Body of pancreas (tissue), 4 donors: ENCODE measurements around the gene RANBP1. TPM values are rescaled to one million over a fixed set of nuclear protein-coding genes. Genes with fewer than 3 reads are reported as not detected.

Experiments
- ATAC-seq: fragments of 150-250 bp; one replicate; pipeline ENCODE4 v1.9.1; 2016
- DNase-seq, 4 donors: peaks; one replicate each; pipeline ENCODE4 v3.0.0-alpha.2; 2019
- H3K27ac ChIP-seq, 4 donors: fragments of 200-600 bp; sonication (generic); 1 replicate in 3 of 4; 2 replicates in 1 of 4; pipeline versions ENCODE4 v1.5.1 to v1.6.1; 2016 to 2019; ENCODE audit warnings: mild to moderate bottlenecking in 1 of 4, mixed read lengths in 1 of 4, moderate library complexity in 1 of 4
- H3K27me3 ChIP-seq, 2 donors: fragments of 200-600 bp; sonication (generic); one replicate each; pipeline ENCODE4 v1.6.0; 2016; ENCODE audit warnings: mild to moderate bottlenecking in 1 of 2
- H3K36me3 ChIP-seq, 2 donors: fragments of 200-600 bp; sonication (generic); replicated peaks in 1 of 2; 2 replicates each; pipeline ENCODE4 v1.5.1; 2016; ENCODE audit warnings: low read depth in 2 of 2; ENCODE audit not compliant: insufficient read depth in 1 of 2
- H3K4me1 ChIP-seq: fragments of 200-600 bp; sonication (generic); one replicate; pipeline ENCODE4 v1.6.0; 2016
- H3K4me3 ChIP-seq, 2 donors: fragments of 200-600 bp; sonication (generic); 1 replicate in 1 of 2; 2 replicates in 1 of 2; pipeline ENCODE4 v1.5.1; 2016 to 2019
- H3K9me3 ChIP-seq, 3 donors: fragments of 200-600 bp; sonication (generic); 1 replicate in 2 of 3; 2 replicates in 1 of 3; pipeline ENCODE4 v1.5.1; 2016
- CTCF ChIP-seq, 7 experiments: fragments of 450-650 bp in 4 of 7; fragments of 200-600 bp in 3 of 7; sonication (generic) in 3 of 7; IDR thresholded peaks; one replicate each; pipeline ENCODE4 v1.5.1; 2016 to 2019; ENCODE audit warnings: antibody characterized with exemption in 7 of 7
- POLR2A ChIP-seq, 3 donors: fragments of 450-650 bp; IDR thresholded peaks; one replicate each; pipeline ENCODE4 v1.6.1; 2016; ENCODE audit warnings: antibody characterized with exemption in 3 of 3, mild to moderate bottlenecking in 2 of 3
- WGBS, 2 donors: methylation state at CpG; one replicate each; pipeline ENCODE4 v1.1.5; 2017; 5-methylcytosine and 5-hydroxymethylcytosine counted together
- intact Hi-C: fragments of 100-400 bp; cut with DNase I; formaldehyde crosslinking; loops from one replicate; pipeline ENCODE4 v1.15.1; 2023
- total RNA-seq, 2 donors: library from RNA; depleted of rRNA; stranded (reverse); fragments of >200 nt; gene quantifications; one replicate each; pipeline ENCODE4 v1.1.0, GENCODE V29; 2016

Gene RANBP1
- total RNA-seq, 2 donors from 2014 or later, result 69.3 to 134 TPM

- Histone ChIP-seq H3K9me3 (no peaks in the 10 kb centered on the region), H3K4me1 (peaks cover 43% of the 10 kb centered on the region), H3K27me3 (no peaks in the 10 kb centered on the region), H3K27ac (peak overlapping the region in 3 of 4 donors; percentile 81 to 94 (median 94)), H3K36me3 (no peaks in the 10 kb centered on the region), H3K4me3 (no peak overlapping the region)
- peak in 3 of 4 donors; percentile 25 to 39 (median 37) for DNase-seq
- no peak for ATAC-seq
- TF ChIP-seq CTCF (IDR thresholded peaks at IDR 0.05), result no peak
- TF ChIP-seq POLR2A (IDR thresholded peaks at IDR 0.05), result no peak
- intact Hi-C loops, result no loop called here
- 77% methylated on average over 3 of the region's 3 CpGs; no CpG with 5 or more reads in 1 of the 2 donors for WGBS, 2 donors
Measured at GRCh38 chr22:20130319-20130718, 14.4 kb downstream of the RANBP1 start.

- Histone ChIP-seq H3K27me3 (no peaks in the 10 kb centered on the region), H3K4me1 (peaks cover 44% of the 10 kb centered on the region), H3K27ac (peak overlapping the region; percentile 81 to 94 (median 88)), H3K4me3 (peak overlapping the region; percentile 70 to 72), H3K36me3 (no peaks in the 10 kb centered on the region), H3K9me3 (no peaks in the 10 kb centered on the region)
- no peak for TF ChIP-seq CTCF (IDR thresholded peaks at IDR 0.05)
- TF ChIP-seq POLR2A (IDR thresholded peaks at IDR 0.05), result peak in 2 of 3 donors; percentile 46 to 49
- intact Hi-C loops, result no loop called here
- DNase-seq (peak; percentile 83 to 88 (median 87)), ATAC-seq (peak; percentile 86)
- 6 to 31% methylated on average over 4 to 55 of the region's 70 CpGs for WGBS, 2 donors
Measured at GRCh38 chr22:20130731-20131596, 15.1 kb downstream of the RANBP1 start.

- Histone ChIP-seq H3K27ac (peak within 1 kb of the TSS; percentile 81 to 94 (median 88)), H3K36me3 (no peaks in the 10 kb centered on the region), H3K9me3 (no peaks in the 10 kb centered on the region), H3K27me3 (no peaks in the 10 kb centered on the region), H3K4me3 (peak within 1 kb of the TSS; percentile 70 to 72), H3K4me1 (peaks cover 47% of the 10 kb centered on the region)
- DNase-seq, result peak in 3 of 4 donors; percentile 39 to 56 (median 40)
- ATAC-seq, result peak; percentile 81
- intact Hi-C loops, result no loop called here
- TF ChIP-seq CTCF (IDR thresholded peaks at IDR 0.05) (no peak), POLR2A (IDR thresholded peaks at IDR 0.05) (no peak)
- 0% methylated on average over 6 of the region's 43 CpGs; no CpG with 5 or more reads in 1 of the 2 donors for WGBS, 2 donors
Measured at GRCh38 chr22:20131597-20131858, 15.6 kb downstream of the RANBP1 start, which contains the start of gene ZDHHC8. ZDHHC8 (plus strand) TSS chr22:20131804; CDS start chr22:20131948, 144 bp downstream.

- Histone ChIP-seq H3K4me1 (peaks cover 47% of the 10 kb centered on the region), H3K27ac (peak overlapping the region in 3 of 4 donors; percentile 57 to 80 (median 72)), H3K27me3 (no peaks in the 10 kb centered on the region), H3K36me3 (no peaks in the 10 kb centered on the region), H3K4me3 (peak overlapping the region; percentile 14 to 40), H3K9me3 (no peaks in the 10 kb centered on the region)
- peak; percentile 40 to 43 (median 41) for DNase-seq
- TF ChIP-seq CTCF (IDR thresholded peaks at IDR 0.05) (no peak), POLR2A (IDR thresholded peaks at IDR 0.05) (no peak)
- intact Hi-C loops, result no loop called here
- WGBS, 2 donors, result 0 to 1% methylated on average over 1 to 59 of the region's 72 CpGs
- peak; percentile 16 for ATAC-seq
Measured at GRCh38 chr22:20131859-20132685, 16.2 kb downstream of the RANBP1 start.
